NCI-H2081 treated with DMSO at 0.1 percent for 48 hours (cell line): Measurements from ENCODE around the gene POLD1.
"Not testable (repeated sequence)": the region's sequence is repeated elsewhere in the genome, so short reads cannot be mapped to it uniquely, and the experiment has no call there.

Experiments
- DNase-seq: peaks from one replicate; lab custom pipeline; 2025; lab: John Stamatoyannopoulos, UW

POLD1 gene

GRCh38 chr19:50365434-50366306 is 18.5 kb upstream of the POLD1 start, which contains the start of gene NAPSA:
TSS of gene NAPSA (minus strand) at chr19:50365639. CDS start at chr19:50365621, 18 bp downstream.
- no peak for DNase-seq

DNA sequence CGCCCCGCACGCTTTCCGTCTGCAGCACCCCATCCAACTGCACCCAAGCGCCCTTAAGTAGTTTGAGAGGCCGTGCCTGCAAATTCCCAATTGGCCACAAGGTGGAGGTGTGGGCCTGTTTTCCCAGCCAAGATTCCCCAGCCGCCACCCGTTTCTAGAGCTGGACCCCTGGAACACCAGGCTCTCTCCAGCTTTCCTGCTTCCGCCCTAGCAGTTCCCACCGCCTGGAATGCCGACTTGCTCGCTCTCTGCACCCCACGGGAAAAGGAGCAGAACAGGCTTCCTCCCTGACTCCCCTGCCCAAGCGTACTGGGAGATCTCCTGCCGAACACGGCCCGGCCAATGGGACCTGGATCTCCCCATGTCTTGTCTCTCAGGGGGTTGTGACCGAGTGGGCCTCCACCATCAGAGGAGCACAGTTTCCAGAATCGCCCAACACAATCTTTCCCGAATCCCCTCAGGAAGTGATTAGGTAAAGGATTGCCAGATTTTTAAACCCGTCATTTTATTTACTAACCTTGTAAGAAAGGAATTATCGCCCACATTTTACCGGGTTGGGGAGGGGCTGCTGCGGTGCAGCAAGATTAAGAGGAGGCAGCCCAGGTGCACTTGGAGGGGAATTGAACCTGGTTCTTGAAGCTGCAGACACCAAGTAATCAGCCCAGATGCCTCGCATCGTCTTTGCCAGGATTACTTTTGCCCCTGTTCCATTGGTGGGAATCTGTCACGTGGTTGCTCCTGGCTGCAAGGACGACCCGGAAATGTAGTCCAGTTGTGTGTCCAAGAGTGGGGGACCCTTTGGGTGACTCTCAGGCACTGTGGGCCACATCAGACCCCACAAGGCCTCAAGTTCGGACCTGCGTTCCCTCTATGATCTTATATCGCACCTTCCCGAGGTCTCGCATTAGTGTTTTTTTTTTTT is 15.2 kb upstream of the POLD1 start:
- DNase-seq, result peak; percentile 5

DNA sequence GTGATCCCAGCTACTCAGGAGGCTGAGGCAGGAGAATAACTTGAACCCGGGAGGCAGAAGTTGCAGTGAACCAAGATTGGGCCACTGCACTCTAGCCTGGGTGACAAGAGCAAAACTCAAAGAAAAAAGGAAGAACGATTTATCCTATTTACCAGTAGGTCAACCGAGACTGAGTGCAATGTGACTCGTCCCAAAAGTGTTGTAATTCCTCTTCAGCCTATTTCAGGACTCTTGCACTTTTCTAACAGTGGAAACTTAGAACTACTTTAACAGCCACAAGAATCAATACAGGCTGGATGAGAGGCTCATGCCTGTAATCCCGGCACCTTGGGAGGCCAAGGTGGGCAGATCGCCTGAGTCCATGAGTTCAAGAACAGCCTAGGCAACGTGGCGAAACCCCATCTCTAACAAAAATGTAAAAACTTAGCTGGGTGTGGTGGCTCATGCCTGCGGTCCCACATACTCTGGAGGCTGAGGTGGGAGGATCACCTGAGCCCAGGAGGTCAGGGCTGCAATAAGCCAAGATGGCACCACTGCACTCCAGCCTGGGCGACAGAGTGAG is 12.2 kb upstream of the POLD1 start:
- no peak for DNase-seq

GRCh38 chr19:50376166-50377050 is 7.7 kb upstream of the POLD1 start, which contains the start of gene NR1H2:
TSS of gene NR1H2 (plus strand) at chr19:50376457. CDS start at chr19:50377606, 1,149 bp downstream.
- peak; percentile 89 for DNase-seq

DNA sequence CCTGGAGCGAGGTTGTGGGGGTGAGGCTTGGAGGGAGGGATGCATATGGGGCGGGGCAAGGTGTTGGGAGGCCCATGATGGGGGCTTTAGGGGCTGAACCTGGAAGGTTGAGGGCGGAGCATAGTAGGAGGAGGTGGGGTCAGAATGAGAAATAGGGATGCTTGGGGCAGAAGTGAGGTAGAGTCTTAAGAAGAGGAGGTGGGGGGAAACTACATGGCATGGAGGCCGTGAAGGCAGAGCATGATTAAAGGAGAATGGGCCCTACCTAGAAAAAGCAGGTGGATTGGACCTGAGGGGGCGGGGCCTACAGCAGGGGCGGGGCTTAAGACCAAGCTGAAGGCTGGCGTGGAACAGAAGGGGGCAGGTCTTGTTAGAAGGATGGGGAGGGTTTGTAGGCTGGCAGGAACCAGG is 7.1 kb upstream of the POLD1 start:
- no peak for DNase-seq

GRCh38 chr19:50377517-50377916 is 6.6 kb upstream of the POLD1 start:
- no peak for DNase-seq

DNA sequence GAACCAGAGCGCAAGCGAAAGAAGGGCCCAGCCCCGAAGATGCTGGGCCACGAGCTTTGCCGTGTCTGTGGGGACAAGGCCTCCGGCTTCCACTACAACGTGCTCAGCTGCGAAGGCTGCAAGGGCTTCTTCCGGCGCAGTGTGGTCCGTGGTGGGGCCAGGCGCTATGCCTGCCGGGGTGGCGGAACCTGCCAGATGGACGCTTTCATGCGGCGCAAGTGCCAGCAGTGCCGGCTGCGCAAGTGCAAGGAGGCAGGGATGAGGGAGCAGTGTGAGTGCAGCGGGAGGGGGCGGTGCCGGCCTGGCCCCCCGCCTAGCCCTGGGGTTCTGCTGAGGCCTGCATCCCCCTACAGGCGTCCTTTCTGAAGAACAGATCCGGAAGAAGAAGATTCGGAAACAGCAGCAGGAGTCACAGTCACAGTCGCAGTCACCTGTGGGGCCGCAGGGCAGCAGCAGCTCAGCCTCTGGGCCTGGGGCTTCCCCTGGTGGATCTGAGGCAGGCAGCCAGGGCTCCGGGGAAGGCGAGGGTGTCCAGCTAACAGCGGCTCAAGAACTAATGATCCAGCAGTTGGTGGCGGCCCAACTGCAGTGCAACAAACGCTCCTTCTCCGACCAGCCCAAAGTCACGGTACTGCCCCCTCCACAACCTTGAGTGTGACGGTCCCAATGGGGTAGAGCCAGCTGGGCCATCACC is 5.8 kb upstream of the POLD1 start:
- DNase-seq, result no peak

DNA sequence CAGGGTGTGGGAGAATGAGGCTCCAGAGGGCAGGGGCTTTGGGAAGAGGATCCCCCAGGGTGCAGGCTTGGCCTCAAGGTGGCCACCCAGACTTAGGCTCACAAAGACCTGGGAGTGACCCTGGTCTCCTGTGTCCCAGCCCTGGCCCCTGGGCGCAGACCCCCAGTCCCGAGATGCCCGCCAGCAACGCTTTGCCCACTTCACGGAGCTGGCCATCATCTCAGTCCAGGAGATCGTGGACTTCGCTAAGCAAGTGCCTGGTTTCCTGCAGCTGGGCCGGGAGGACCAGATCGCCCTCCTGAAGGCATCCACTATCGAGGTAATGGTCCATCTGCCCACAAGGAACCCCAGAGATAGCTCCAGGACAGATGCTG is 5.3 kb upstream of the POLD1 start:
- DNase-seq, result no peak

GRCh38 chr19:50379602-50380001 is 4.5 kb upstream of the POLD1 start:
- DNase-seq, result no peak

DNA sequence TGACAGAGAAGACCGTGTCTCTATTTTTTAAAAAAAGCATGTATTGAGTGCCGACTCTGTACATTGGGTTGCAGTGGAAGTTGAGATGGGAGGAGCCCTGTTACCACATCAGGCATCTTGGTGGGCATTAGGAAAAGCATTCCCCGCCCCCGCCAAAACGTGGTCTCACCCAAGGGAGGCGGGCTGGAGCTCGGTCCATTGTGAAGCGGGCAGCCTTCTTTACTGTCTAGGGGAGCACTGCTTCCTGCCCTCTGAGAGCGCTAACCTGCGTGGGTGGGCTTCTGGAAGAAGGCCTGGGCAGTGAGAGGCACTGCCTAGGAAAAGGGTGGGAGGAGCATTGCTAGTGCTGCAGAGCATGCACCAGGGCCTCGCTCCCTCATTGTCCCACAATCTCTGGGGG is 4.0 kb upstream of the POLD1 start:
- no peak for DNase-seq

DNA sequence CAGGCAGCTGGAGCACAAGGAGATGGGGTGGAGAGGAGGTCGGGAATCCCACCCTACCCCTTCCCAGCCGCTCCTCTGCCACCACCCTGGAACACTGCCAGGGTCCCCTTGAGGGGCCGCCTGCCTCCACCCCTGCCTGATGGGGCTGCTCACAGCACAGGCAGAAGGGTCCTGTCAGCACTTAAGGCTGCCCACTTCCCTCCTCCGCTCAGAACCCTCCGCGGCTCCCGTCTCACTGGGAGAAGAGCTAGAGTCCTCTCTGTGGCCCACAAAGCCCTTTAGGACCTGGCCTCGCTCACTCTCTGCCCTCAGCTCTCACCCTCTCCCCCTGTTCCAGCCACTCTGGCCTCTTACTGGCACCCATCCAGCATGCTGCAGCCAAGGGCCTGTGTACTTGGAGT is 3.4 kb upstream of the POLD1 start:
- DNase-seq, result no peak

- DNase-seq, result no peak
Measured at GRCh38 chr19:50381881-50382729, 2.0 kb upstream of the POLD1 start.

DNA sequence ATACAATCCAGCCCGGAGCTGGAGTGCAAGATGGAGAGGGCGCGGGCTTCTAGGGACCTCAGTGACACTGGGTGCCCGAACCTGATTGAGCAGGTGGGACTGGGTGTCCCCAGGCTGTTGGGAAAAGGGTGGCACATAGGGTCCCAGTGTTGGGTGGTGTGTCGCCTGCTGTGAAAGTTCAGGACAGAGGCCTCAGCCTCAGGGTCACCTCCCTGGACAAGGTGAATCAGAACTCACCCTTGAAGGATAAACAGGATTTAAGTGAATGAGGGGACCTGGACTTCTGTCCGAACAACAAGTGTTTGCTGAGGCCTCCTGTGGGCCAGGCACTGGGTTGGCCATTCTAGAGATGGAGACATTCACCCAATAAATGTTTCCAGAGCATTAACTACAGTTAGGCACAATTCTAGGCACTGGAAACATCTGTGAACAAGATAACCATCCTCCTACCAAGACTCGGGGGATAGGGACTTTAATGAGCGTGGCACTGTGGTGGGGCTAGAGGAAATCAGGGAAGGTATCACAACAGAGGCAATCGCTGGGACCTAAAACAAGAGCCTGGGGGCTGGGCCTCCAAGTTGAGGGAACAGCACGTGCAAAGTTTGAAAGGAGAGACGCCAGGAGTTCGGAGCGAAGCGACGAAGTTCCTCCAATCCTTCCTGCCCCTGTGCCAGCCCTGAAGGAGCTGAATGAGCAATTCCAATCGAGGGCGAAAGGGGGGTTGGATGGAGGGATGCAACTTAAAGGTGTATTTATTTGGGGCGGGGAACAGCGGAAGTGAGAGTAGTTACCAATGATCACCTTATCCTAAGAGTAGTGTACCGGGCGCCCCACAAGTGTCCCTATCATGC is 921 bp upstream of the POLD1 start:
- DNase-seq, result no peak

DNA sequence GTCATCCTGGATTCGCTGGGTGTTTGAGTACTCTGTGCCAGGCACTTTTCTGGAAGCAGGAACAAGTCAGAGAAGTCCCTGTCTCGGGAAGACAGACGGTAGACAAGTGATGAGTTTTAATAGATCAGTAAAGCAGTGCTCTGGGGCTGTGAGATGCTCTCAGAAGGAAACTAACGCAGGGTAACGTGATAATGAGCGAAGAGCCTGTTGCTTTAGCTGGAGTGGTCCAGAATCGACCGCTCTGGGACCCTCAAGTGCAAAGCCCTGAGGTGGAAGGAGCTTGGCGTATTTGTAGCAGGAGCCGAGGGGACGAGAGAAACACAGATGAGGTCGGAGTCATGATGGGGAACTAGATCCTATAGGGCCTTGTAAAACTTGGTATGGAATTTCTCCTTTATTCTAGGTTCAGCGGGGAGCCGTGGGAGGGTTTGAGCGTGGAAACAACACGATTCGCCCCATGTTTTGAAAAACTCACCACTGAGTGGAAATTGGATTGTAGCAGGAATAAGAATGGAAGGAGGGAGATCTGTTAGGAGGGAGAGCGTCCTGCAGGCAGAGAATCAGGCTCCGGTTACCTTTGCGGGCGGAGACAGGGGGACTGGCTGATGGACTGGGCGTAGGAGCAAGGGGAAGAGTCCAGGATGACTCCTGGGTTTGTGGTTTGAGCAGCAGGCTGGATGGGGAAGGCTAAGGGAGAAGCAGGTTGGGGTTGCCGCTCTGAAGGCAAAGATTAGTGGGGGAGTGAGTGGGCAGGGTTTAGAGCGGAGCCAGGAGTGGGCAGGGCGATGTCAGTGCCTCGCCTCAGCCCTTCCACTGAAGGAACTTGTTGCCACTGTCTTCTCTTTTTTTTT is 763 bp downstream of the POLD1 start:
- DNase-seq, result no peak

DNA sequence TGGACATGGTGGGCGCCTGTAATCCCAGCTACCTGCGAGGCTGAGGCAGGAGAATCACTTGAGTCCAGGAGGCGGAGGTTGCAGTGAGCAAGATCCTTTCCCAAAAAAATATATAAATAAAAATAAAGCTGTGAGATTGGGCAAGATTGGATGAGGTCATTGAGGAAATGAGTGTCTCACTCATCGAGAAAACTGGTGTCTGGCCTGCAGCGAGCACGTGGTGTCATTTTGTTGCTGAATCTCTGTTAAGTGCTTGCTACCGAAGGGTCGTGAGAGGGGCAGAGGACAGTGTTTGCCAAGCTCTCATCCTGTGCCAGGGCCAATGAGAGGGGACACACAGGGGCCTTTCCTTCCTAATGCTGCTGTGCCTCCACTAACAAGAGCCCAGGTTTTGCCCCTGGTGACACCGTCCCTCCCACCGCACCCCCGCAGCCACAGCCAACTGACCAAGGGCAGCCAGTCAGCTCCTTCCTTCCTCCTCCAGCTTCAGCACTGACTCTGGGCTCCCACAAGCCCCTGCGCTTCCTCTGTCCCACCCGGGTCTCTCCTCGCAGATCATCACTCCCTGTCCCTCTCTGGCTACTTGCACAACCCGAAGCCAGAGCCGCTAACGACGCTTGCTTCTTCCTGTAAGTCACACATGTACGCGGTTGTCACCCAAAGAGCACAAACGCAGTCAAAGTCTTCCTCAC is 3.2 kb downstream of the POLD1 start:
- no peak for DNase-seq

GRCh38 chr19:50387868-50388245 is 3.7 kb downstream of the POLD1 start:
- no peak for DNase-seq

DNA sequence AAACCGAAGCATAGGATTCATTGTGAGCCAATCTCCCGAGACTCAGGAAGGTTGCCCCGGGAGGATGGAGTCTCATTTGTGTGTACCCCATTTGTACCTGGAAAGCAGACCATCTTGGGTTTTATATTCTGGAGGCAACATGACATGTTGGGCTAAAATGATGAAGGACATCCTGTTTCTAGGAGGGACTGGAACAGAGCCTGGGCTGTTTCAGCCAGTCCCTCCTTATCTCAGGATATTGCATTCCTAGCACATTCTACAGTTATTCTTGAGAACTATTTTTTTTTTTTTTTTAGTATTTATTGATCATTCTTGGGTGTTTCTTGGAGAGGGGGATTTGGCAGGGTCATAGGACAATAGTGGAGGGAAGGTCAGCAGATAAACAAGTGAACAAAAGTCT is 6.1 kb downstream of the POLD1 start:
- not testable (repeated sequence) for DNase-seq
